ENCODE data around the gene PTTG1IP2. TPM values are rescaled to one million over a fixed set of nuclear protein-coding genes. Genes with fewer than 3 reads are reported as not detected.

PTTG1IP2 gene
- total RNA-seq, 2 experiments from 2014 or later: not detected

GRCh38 chr7:90516257-90516656 is 46.8 kb downstream of the PTTG1IP2 start:
- H3K9me3 Mint-ChIP-seq: no peaks in the 10 kb centered on the region
- no peak overlapping the region for H3K4me3 Mint-ChIP-seq
- H3K27me3 Mint-ChIP-seq: peaks cover 6% of the 10 kb centered on the region
- no peak overlapping the region for H3K27ac Mint-ChIP-seq
- no peaks in the 10 kb centered on the region for H3K4me1 Mint-ChIP-seq (ENCODE audit: low read depth)
- CTCF ChIA-PET: no interaction called here
- TF ChIP-seq CTCF (IDR thresholded peaks at IDR 0.05): no peak
- no peak for ATAC-seq
- no peaks in the 10 kb centered on the region for H3K36me3 Mint-ChIP-seq (ENCODE audit: low read depth)
- DNase-seq: no peak
- POLR2A ChIA-PET: no interaction called here
- intact Hi-C loops (cut with micrococcal nuclease): no loop called here

GRCh38 chr7:90518630-90519029 is 49.2 kb downstream of the PTTG1IP2 start:
- intact Hi-C loops (cut with micrococcal nuclease): no loop called here
- no peak overlapping the region for H3K27ac Mint-ChIP-seq

GRCh38 chr7:90520484-90520883 is 51.0 kb downstream of the PTTG1IP2 start:
- ChIA-PET CTCF (no interaction called here), POLR2A (no interaction called here)
- Mint-ChIP-seq H3K36me3 (ENCODE audit: low read depth) (no peaks in the 10 kb centered on the region), H3K4me1 (ENCODE audit: low read depth) (no peaks in the 10 kb centered on the region), H3K27ac (no peak overlapping the region), H3K9me3 (no peaks in the 10 kb centered on the region), H3K27me3 (peaks cover 1% of the 10 kb centered on the region), H3K4me3 (no peak overlapping the region)
- no peak for TF ChIP-seq CTCF (IDR thresholded peaks at IDR 0.05)
- DNase-seq: no peak
- ATAC-seq: no peak
- intact Hi-C loops (cut with micrococcal nuclease): no loop called here

More at GRCh38 chr7:90518630-90519029, 49.2 kb downstream of the PTTG1IP2 start:
- no peak for ATAC-seq
- H3K4me1 Mint-ChIP-seq (ENCODE audit: low read depth): no peaks in the 10 kb centered on the region
- H3K9me3 Mint-ChIP-seq: no peaks in the 10 kb centered on the region
- no peaks in the 10 kb centered on the region for H3K36me3 Mint-ChIP-seq (ENCODE audit: low read depth)
- H3K27me3 Mint-ChIP-seq: peaks cover 4% of the 10 kb centered on the region
- ChIA-PET CTCF (interaction anchor here (0.9 kb wide), 1 partner anchor 307 kb away, joined by 3 read pairs; no protein-coding TSS in a partner anchor), POLR2A (no interaction called here)
- DNase-seq: no peak
- no peak overlapping the region for H3K4me3 Mint-ChIP-seq
- no peak for TF ChIP-seq CTCF (IDR thresholded peaks at IDR 0.05)

- no peak for ATAC-seq
- no peak overlapping the region for H3K4me3 Mint-ChIP-seq
- no peak for TF ChIP-seq CTCF (IDR thresholded peaks at IDR 0.05)
- H3K4me1 Mint-ChIP-seq (ENCODE audit: low read depth): no peaks in the 10 kb centered on the region
- CTCF ChIA-PET: interaction anchor here (1.2 kb wide), 1 partner anchor 9 kb away, joined by 3 read pairs; no protein-coding TSS in a partner anchor
- no peaks in the 10 kb centered on the region for H3K9me3 Mint-ChIP-seq
- H3K36me3 Mint-ChIP-seq (ENCODE audit: low read depth): no peaks in the 10 kb centered on the region
- intact Hi-C loops (cut with micrococcal nuclease): no loop called here
- no peak for DNase-seq
- no peak overlapping the region for H3K27ac Mint-ChIP-seq
- POLR2A ChIA-PET: no interaction called here
- H3K27me3 Mint-ChIP-seq: peaks cover 3% of the 10 kb centered on the region
These were observed 60.8 kb downstream of the PTTG1IP2 start for GRCh38 chr7:90530263-90530662.

- H3K4me3 Mint-ChIP-seq: no peak overlapping the region
- no peaks in the 10 kb centered on the region for H3K9me3 Mint-ChIP-seq
- ChIA-PET POLR2A (no interaction called here), CTCF (no interaction called here)
- no peak for TF ChIP-seq CTCF (IDR thresholded peaks at IDR 0.05)
- DNase-seq (no peak), ATAC-seq (no peak)
- no peaks in the 10 kb centered on the region for H3K36me3 Mint-ChIP-seq (ENCODE audit: low read depth)
- H3K4me1 Mint-ChIP-seq (ENCODE audit: low read depth): no peaks in the 10 kb centered on the region
- no peak overlapping the region for H3K27ac Mint-ChIP-seq
- intact Hi-C loops (cut with micrococcal nuclease): no loop called here
- H3K27me3 Mint-ChIP-seq: peaks cover 3% of the 10 kb centered on the region
These were observed 62.9 kb downstream of the PTTG1IP2 start for GRCh38 chr7:90532231-90532929.
